ENCODE results near the gene TMEM181. TPM values are rescaled to one million over a fixed set of nuclear protein-coding genes. Genes with fewer than 3 reads are reported as not detected.
"Not testable (repeated sequence)": the region's sequence is repeated elsewhere in the genome, so short reads cannot be mapped to it uniquely, and the experiment has no call there.

Gene TMEM181
- total and polyA plus RNA-seq, 2 experiments from 2014 or later = 11.9 to 25.2 TPM

GRCh38 chr6:158674342-158675131, 114.6 kb downstream of the TMEM181 start (continued):
- TF ChIP-seq REST (IDR thresholded peaks at IDR 0.05; ENCODE audit: unreplicated experiment) = no peak

GRCh38 chr6:158677094-158677493, 117.2 kb downstream of the TMEM181 start:
- not testable (repeated sequence) for H3K9me3 Mint-ChIP-seq; H3K27ac Mint-ChIP-seq; H3K79me2 ChIP-seq (replicated peaks; ENCODE audit: insufficient read depth); H3K4me3 Mint-ChIP-seq; ATAC-seq; H3K27ac ChIP-seq (ENCODE audit: low read depth); H3K27me3 Mint-ChIP-seq (ENCODE audit: insufficient read depth, low read depth, poor library complexity); H3K36me3 ChIP-seq (ENCODE audit: insufficient read depth); H3K9me2 ChIP-seq (ENCODE audit: insufficient read depth); DNase-seq (ENCODE audit: low spot score); H3K4me1 Mint-ChIP-seq; H3K4me2 ChIP-seq; H3K36me3 Mint-ChIP-seq (ENCODE audit: low read depth); H2AFZ ChIP-seq; H3K4me3 ChIP-seq; H3K27me3 ChIP-seq (ENCODE audit: insufficient read depth); H3K4me1 ChIP-seq (ENCODE audit: insufficient read depth); H4K20me1 ChIP-seq (replicated peaks; ENCODE audit: insufficient read depth); H3F3A ChIP-seq (replicated peaks; ENCODE audit: low read depth)

- H2AFZ ChIP-seq = no peak overlapping the region
- no peaks in the 10 kb centered on the region for H3K27me3 ChIP-seq (ENCODE audit: insufficient read depth)
- Mint-ChIP-seq H3K4me1 (peaks cover 9% of the 10 kb centered on the region), H3K27me3 (ENCODE audit: insufficient read depth, low read depth, poor library complexity) (peaks cover 1% of the 10 kb centered on the region), H3K9me3 (peaks cover 3% of the 10 kb centered on the region; the same call in 1 of the 3 replicates), H3K4me3 (no peak overlapping the region), H3K27ac (no peak overlapping the region), H3K36me3 (ENCODE audit: low read depth) (no peaks in the 10 kb centered on the region)
- no peak for DNase-seq (ENCODE audit: low spot score)
- no peak overlapping the region for H3K27ac ChIP-seq (ENCODE audit: low read depth)
- no peaks in the 10 kb centered on the region for H3K4me1 ChIP-seq (ENCODE audit: insufficient read depth)
- no peak overlapping the region for H3K4me2 ChIP-seq
- no peaks in the 10 kb centered on the region for H3K36me3 ChIP-seq (ENCODE audit: insufficient read depth)
- no peaks in the 10 kb centered on the region for H3K9me2 ChIP-seq (ENCODE audit: insufficient read depth)
- no peak for ATAC-seq
- no peaks in the 10 kb centered on the region for H3K79me2 ChIP-seq (replicated peaks; ENCODE audit: insufficient read depth)
- no peak overlapping the region for H3K4me3 ChIP-seq
- H3F3A ChIP-seq (replicated peaks; ENCODE audit: low read depth) = no peaks in the 10 kb centered on the region
- no peaks in the 10 kb centered on the region for H4K20me1 ChIP-seq (replicated peaks; ENCODE audit: insufficient read depth)
- TF ChIP-seq ZNF114 (CRISPR knock-in tag; IDR thresholded peaks at IDR 0.05) (no peak), JUNB (IDR thresholded peaks at IDR 0.05; ENCODE audit: unreplicated experiment) (no peak), ZNF462 (CRISPR knock-in tag; IDR thresholded peaks at IDR 0.05) (no peak), CREB1 (CRISPR knock-in tag; IDR thresholded peaks at IDR 0.05; ENCODE audit: low read depth) (no peak), CTCF (conservative IDR thresholded peaks at IDR 0.05; ENCODE audit: low read depth in 2 of 2) (no peak), NANOG (IDR thresholded peaks at IDR 0.05; ENCODE audit: borderline replicate concordance) (no peak)
Observed at GRCh38 chr6:158677906-158678578, 118.2 kb downstream of the TMEM181 start.

Measured in GM23338 (cell line).